SW480 (cell line): ENCODE data around the gene FAM135A.
"Not testable (repeated sequence)": the region's sequence is repeated elsewhere in the genome, so short reads cannot be mapped to it uniquely, and the experiment has no call there.

ENCODE experiments used
- DNase-seq: peaks from one replicate; pipeline ENCODE4 v3.0.0-alpha.2; 2016; ENCODE audit warnings: low spot score

FAM135A gene

GRCh38 chr6:70396796-70397729, 16.2 kb upstream of the FAM135A start:
- DNase-seq = no peak

GRCh38 chr6:70398783-70399728, 14.3 kb upstream of the FAM135A start:
- DNase-seq = peak; percentile 87

GRCh38 chr6:70404658-70405057, 8.7 kb upstream of the FAM135A start:
- DNase-seq = no peak

GRCh38 chr6:70409216-70409615, 4.1 kb upstream of the FAM135A start:
- DNase-seq = no peak

- DNase-seq = no peak
Observed at GRCh38 chr6:70411542-70412251, 1.6 kb upstream of the FAM135A start.

GRCh38 chr6:70412252-70413113, 825 bp upstream of the FAM135A start:
- DNase-seq = no peak

GRCh38 chr6:70413992-70414494, 735 bp downstream of the FAM135A start:
- peak; percentile 12 for DNase-seq

- no peak for DNase-seq
Observed at GRCh38 chr6:70414813-70415212, 1.5 kb downstream of the FAM135A start.

- DNase-seq = no peak
Observed at GRCh38 chr6:70415247-70415646, 1.9 kb downstream of the FAM135A start.

- no peak for DNase-seq
Observed at GRCh38 chr6:70415660-70416059, 2.4 kb downstream of the FAM135A start.

- DNase-seq = no peak
Observed at GRCh38 chr6:70421509-70421908, 8.2 kb downstream of the FAM135A start.

- no peak for DNase-seq
Observed at GRCh38 chr6:70423189-70424134, 10.2 kb downstream of the FAM135A start.

GRCh38 chr6:70424291-70424690, 11.0 kb downstream of the FAM135A start:
- no peak for DNase-seq

GRCh38 chr6:70436320-70436719, 23.0 kb downstream of the FAM135A start:
- no peak for DNase-seq

GRCh38 chr6:70445001-70445400, 31.7 kb downstream of the FAM135A start:
- no peak for DNase-seq

GRCh38 chr6:70447343-70448070, 34.2 kb downstream of the FAM135A start:
- DNase-seq = not testable (repeated sequence)

GRCh38 chr6:70453899-70454298, 40.6 kb downstream of the FAM135A start:
- DNase-seq = peak; percentile 0

- DNase-seq = no peak
Observed at GRCh38 chr6:70456735-70457134, 43.4 kb downstream of the FAM135A start.

- DNase-seq = no peak
Observed at GRCh38 chr6:70459235-70459634, 45.9 kb downstream of the FAM135A start.
